ENCODE results near the gene CLASP2. TPM values are rescaled to one million over a fixed set of nuclear protein-coding genes. Genes with fewer than 3 reads are reported as not detected.

The CLASP2 gene
- total and polyA plus RNA-seq, 5 donors, result 15.8 to 77.1 (median 65.3) TPM

DNA sequence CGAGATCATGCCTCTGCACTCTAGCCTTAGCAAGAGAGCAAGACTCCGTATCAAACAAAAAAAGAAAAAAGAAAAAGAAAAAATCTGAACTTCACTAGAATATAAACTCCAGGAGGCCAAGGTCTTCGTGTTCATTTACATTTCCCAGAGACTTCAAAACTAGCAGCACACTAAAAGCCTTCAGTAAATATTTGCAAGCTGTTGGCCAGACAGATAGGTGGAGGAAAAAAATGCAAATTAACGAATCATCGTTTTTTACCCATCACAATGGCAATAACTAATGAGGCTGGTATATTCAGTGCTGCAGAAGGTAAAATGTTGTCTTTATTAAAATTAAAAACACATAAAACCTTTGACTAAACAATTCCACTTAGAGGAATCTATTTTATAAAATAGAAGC, 80.6 kb downstream of the CLASP2 start:
- no peaks in the 10 kb centered on the region for H3K9me3 ChIP-seq (ENCODE audit: control insufficient read depth, low read length)
- H3K27ac ChIP-seq (ENCODE audit: low read length), result no peak overlapping the region
- 81% methylated on average over 5 of the region's 5 CpGs for WGBS
- intact Hi-C loops (cut with DNase I), result loop anchor here (5.0 kb wide), 3 partner anchors 80 to 150 kb away; partner anchors contain the start of gene CLASP2 (in 1 of the 4)
- H3K4me3 ChIP-seq (ENCODE audit: low read length), result no peak overlapping the region
- no peaks in the 10 kb centered on the region for H3K4me1 ChIP-seq (ENCODE audit: control insufficient read depth, insufficient read depth, low read length)
- no peaks in the 10 kb centered on the region for H3K27me3 ChIP-seq (ENCODE audit: control insufficient read depth, insufficient read depth)
- no peak for ATAC-seq
- no peak for DNase-seq

DNA sequence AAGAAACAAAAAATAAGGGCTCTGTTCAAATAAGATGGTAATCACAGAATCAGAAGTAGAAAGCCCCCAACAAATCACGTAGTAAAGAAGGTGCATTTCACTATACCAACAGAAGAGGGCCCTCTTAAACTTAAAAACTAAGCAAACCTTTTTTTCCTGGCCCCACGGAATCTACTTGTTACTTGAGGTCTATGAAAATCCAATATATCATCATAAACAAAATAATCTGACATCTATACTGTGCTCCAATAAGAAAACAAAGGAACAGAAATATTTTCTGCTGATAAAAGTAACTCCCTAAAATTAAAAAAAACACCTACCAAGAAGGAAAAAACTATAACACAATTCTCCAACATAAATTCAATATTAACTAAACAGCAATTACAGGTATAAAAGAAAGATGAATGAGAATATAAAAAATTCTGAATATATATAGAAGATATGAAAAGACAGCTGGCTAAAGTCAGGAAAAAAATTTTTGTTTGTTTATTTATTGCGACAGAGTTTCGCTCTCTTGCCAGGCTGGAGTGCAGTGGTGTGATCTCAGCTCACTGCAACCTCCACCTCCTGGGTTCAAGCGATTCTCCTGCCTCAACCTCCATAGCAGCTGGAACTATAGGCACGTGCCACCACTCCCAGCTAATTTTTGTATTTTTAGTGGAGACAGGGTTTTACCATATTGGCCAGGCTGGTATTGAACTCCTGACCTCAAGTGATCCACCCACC, 81.8 kb downstream of the CLASP2 start:
- no peak for ATAC-seq
- no peaks in the 10 kb centered on the region for H3K4me1 ChIP-seq (ENCODE audit: control insufficient read depth, insufficient read depth, low read length)
- no peaks in the 10 kb centered on the region for H3K9me3 ChIP-seq (ENCODE audit: control insufficient read depth, low read length)
- H3K4me3 ChIP-seq (ENCODE audit: low read length), result no peak overlapping the region
- intact Hi-C loops (cut with DNase I), result loop anchor here (5.0 kb wide), 3 partner anchors 81 to 151 kb away; partner anchors contain the start of gene CLASP2 (in 1 of the 4)
- no peak overlapping the region for H3K27ac ChIP-seq (ENCODE audit: low read length)
- WGBS, result 59% methylated on average over 6 of the region's 6 CpGs
- no peaks in the 10 kb centered on the region for H3K27me3 ChIP-seq (ENCODE audit: control insufficient read depth, insufficient read depth)
- no peak for DNase-seq

DNA sequence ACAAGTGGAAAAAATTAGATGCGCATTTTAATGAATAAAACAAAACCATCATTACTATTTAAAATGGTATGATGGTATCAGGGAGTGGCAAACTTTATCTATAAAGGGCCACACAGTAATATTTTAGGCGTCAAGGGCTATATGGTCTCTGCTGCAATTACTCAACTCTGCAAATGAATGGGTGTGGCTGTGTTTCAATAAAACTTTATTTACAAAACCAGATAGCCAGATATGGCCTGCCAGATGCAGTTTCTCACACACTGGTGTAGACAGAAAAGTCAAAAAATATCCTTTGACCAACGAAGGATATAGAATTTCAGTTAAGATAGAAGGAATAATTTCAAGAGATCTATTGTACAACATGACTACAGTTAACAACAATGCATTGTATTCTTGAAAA, 83.8 kb downstream of the CLASP2 start:
- Histone ChIP-seq H3K9me3 (ENCODE audit: control insufficient read depth, low read length) (no peaks in the 10 kb centered on the region), H3K27ac (ENCODE audit: low read length) (no peak overlapping the region), H3K27me3 (ENCODE audit: control insufficient read depth, insufficient read depth) (no peaks in the 10 kb centered on the region), H3K4me3 (ENCODE audit: low read length) (no peak overlapping the region), H3K4me1 (ENCODE audit: control insufficient read depth, insufficient read depth, low read length) (no peaks in the 10 kb centered on the region)
- DNase-seq (no peak), ATAC-seq (no peak)
- intact Hi-C loops (cut with DNase I), result no loop called here
- WGBS, result 82% methylated on average over 3 of the region's 3 CpGs

GRCh38 chr3:33629219-33629618, 88.8 kb downstream of the CLASP2 start:
- WGBS, result 19% methylated on average over 1 of the region's 1 CpG
- ATAC-seq, result no peak
- H3K4me1 ChIP-seq (ENCODE audit: control insufficient read depth, insufficient read depth, low read length), result no peaks in the 10 kb centered on the region

GRCh38 chr3:33624756-33625155, 93.3 kb downstream of the CLASP2 start:
- no peak for DNase-seq
- no peak overlapping the region for H3K27ac ChIP-seq (ENCODE audit: low read length)
- intact Hi-C loops (cut with DNase I), result no loop called here
- H3K4me3 ChIP-seq (ENCODE audit: low read length), result no peak overlapping the region
- ATAC-seq, result no peak
- no peaks in the 10 kb centered on the region for H3K9me3 ChIP-seq (ENCODE audit: control insufficient read depth, low read length)
- no peaks in the 10 kb centered on the region for H3K27me3 ChIP-seq (ENCODE audit: control insufficient read depth, insufficient read depth)
- no peaks in the 10 kb centered on the region for H3K4me1 ChIP-seq (ENCODE audit: control insufficient read depth, insufficient read depth, low read length)

More at GRCh38 chr3:33629219-33629618, 88.8 kb downstream of the CLASP2 start:
- Histone ChIP-seq H3K4me3 (ENCODE audit: low read length) (no peak overlapping the region), H3K27me3 (ENCODE audit: control insufficient read depth, insufficient read depth) (no peaks in the 10 kb centered on the region), H3K27ac (ENCODE audit: low read length) (no peak overlapping the region), H3K9me3 (ENCODE audit: control insufficient read depth, low read length) (no peaks in the 10 kb centered on the region)
- no peak for DNase-seq
- intact Hi-C loops (cut with DNase I), result no loop called here

- DNase-seq, result no peak
- 95% methylated on average over 1 of the region's 1 CpG for WGBS
- Histone ChIP-seq H3K27ac (ENCODE audit: low read length) (no peak overlapping the region), H3K4me3 (ENCODE audit: low read length) (no peak overlapping the region), H3K4me1 (ENCODE audit: control insufficient read depth, insufficient read depth, low read length) (no peaks in the 10 kb centered on the region), H3K9me3 (ENCODE audit: control insufficient read depth, low read length) (no peaks in the 10 kb centered on the region), H3K27me3 (ENCODE audit: control insufficient read depth, insufficient read depth) (no peaks in the 10 kb centered on the region)
- intact Hi-C loops (cut with DNase I), result no loop called here
- no peak for ATAC-seq
Measured at GRCh38 chr3:33613041-33613440, 105.0 kb downstream of the CLASP2 start.

- no peak for ATAC-seq
- no peak for DNase-seq
- Histone ChIP-seq H3K4me3 (ENCODE audit: low read length) (no peak overlapping the region), H3K27me3 (ENCODE audit: control insufficient read depth, insufficient read depth) (no peaks in the 10 kb centered on the region), H3K9me3 (ENCODE audit: control insufficient read depth, low read length) (no peaks in the 10 kb centered on the region), H3K27ac (ENCODE audit: low read length) (no peak overlapping the region), H3K4me1 (ENCODE audit: control insufficient read depth, insufficient read depth, low read length) (no peaks in the 10 kb centered on the region)
- 100% methylated on average over 1 of the region's 1 CpG for WGBS
- intact Hi-C loops (cut with DNase I), result no loop called here
Measured at GRCh38 chr3:33612607-33613006, 105.4 kb downstream of the CLASP2 start.

- no peak for ATAC-seq
- Histone ChIP-seq H3K4me1 (ENCODE audit: control insufficient read depth, insufficient read depth, low read length) (no peaks in the 10 kb centered on the region), H3K4me3 (ENCODE audit: low read length) (no peak overlapping the region), H3K9me3 (ENCODE audit: control insufficient read depth, low read length) (no peaks in the 10 kb centered on the region), H3K27ac (ENCODE audit: low read length) (no peak overlapping the region), H3K27me3 (ENCODE audit: control insufficient read depth, insufficient read depth) (no peaks in the 10 kb centered on the region)
- WGBS, result 96% methylated on average over 7 of the region's 7 CpGs
- no peak for DNase-seq
- intact Hi-C loops (cut with DNase I), result no loop called here
Measured at GRCh38 chr3:33602829-33603228, 115.2 kb downstream of the CLASP2 start.

DNA sequence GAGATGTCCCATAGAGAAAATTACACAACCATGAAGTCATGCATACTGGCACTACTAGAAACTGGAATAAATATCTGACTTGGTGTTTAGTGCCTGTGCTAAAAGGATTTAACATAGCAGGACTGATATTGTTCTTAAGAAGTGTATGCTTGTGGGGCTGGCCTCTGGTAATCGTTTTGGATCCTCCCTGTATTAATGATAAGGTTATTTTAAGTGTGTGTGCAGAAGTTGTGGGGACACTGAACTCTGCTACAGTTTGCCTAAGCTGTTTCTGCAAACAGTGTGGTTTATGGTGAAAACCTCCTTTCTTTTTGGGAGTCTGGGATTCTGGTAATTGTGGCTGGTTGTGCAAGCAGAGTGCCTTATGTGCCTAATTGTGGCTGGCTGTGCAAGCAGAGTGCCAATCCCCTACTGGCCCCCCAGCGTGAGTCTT, 120.8 kb downstream of the CLASP2 start:
- peak; percentile 18 to 61 for ATAC-seq
- WGBS, result 45% methylated on average over 2 of the region's 2 CpGs
- Histone ChIP-seq H3K27me3 (ENCODE audit: control insufficient read depth, insufficient read depth) (no peaks in the 10 kb centered on the region), H3K4me3 (ENCODE audit: low read length) (no peak overlapping the region), H3K27ac (ENCODE audit: low read length) (no peak overlapping the region), H3K4me1 (ENCODE audit: control insufficient read depth, insufficient read depth, low read length) (no peaks in the 10 kb centered on the region), H3K9me3 (ENCODE audit: control insufficient read depth, low read length) (no peaks in the 10 kb centered on the region)
- intact Hi-C loops (cut with DNase I), result no loop called here
- no peak for DNase-seq

DNA sequence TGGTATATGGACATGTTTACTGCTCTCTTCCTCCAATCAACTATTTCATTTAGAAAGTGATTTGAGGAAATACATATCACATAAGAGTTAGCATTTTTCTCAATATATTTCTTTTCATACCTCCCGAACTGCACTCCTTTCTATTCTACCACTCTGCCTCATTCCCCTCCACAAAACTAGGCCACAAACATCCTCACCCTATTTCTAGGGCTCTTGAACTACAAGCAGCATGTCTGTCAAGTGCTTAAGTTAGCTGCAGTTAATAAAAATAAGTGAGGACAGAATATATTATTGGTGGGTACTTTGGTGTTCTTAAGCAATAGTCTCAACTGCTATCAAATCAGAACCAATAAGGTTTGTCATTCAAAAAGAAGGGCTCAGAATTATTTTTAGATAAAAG, 125.1 kb downstream of the CLASP2 start:
- Histone ChIP-seq H3K4me1 (ENCODE audit: control insufficient read depth, insufficient read depth, low read length) (no peaks in the 10 kb centered on the region), H3K27ac (ENCODE audit: low read length) (no peak overlapping the region), H3K9me3 (ENCODE audit: control insufficient read depth, low read length) (no peaks in the 10 kb centered on the region), H3K27me3 (ENCODE audit: control insufficient read depth, insufficient read depth) (no peaks in the 10 kb centered on the region), H3K4me3 (ENCODE audit: low read length) (no peak overlapping the region)
- DNase-seq, result no peak
- intact Hi-C loops (cut with DNase I), result no loop called here
- 94% methylated on average over 1 of the region's 1 CpG for WGBS
- ATAC-seq, result no peak

GRCh38 chr3:33590541-33590940, 127.5 kb downstream of the CLASP2 start:
- H3K27me3 ChIP-seq (ENCODE audit: control insufficient read depth, insufficient read depth), result no peaks in the 10 kb centered on the region
- intact Hi-C loops (cut with DNase I), result no loop called here
- H3K4me1 ChIP-seq (ENCODE audit: control insufficient read depth, insufficient read depth, low read length), result no peaks in the 10 kb centered on the region
- no peak for DNase-seq
- H3K4me3 ChIP-seq (ENCODE audit: low read length), result no peak overlapping the region
- H3K27ac ChIP-seq (ENCODE audit: low read length), result no peak overlapping the region
- 96% methylated on average over 2 of the region's 2 CpGs for WGBS
- ATAC-seq, result no peak
- no peaks in the 10 kb centered on the region for H3K9me3 ChIP-seq (ENCODE audit: control insufficient read depth, low read length)

DNA sequence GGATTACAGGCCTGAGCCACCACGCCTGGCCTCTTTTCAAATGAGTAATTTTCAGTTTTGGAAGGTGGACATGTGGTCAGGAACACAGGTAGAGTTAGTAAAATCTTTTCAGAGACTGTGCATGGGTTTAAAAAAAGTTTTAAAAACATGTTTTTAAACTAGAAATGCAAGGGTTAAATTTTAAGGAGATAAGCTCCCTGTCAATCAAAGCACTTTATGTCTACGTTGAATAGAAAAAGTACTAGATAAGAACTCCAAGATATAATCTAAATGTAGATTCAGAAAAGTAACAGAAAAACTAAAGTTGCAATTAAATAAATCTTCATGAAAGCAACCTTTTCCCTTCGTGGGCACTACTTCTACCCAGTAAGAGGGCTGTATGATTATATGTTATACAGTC, 131.7 kb downstream of the CLASP2 start:
- Histone ChIP-seq H3K4me1 (ENCODE audit: control insufficient read depth, insufficient read depth, low read length) (no peaks in the 10 kb centered on the region), H3K4me3 (ENCODE audit: low read length) (no peak overlapping the region), H3K27ac (ENCODE audit: low read length) (no peak overlapping the region), H3K27me3 (ENCODE audit: control insufficient read depth, insufficient read depth) (no peaks in the 10 kb centered on the region), H3K9me3 (ENCODE audit: control insufficient read depth, low read length) (no peaks in the 10 kb centered on the region)
- ATAC-seq (no peak), DNase-seq (no peak)
- intact Hi-C loops (cut with DNase I), result no loop called here
- WGBS, result 62% methylated on average over 3 of the region's 3 CpGs

All from right cardiac atrium (tissue), 5 donors.